Ascending aorta (tissue), 2 donors: ENCODE data around the gene VKORC1. TPM values are rescaled to one million over a fixed set of nuclear protein-coding genes. Genes with fewer than 3 reads are reported as not detected.

Source experiments
- DNase-seq, 2 donors: peaks; one replicate each; pipeline ENCODE4 v3.0.0-alpha.2; 2019; ENCODE audit warnings: low spot score in 2 of 2
- H3K27ac ChIP-seq, 2 donors: fragments of 200-600 bp; sonication (generic); one replicate each; pipeline ENCODE4 v1.5.1; 2016 to 2017; ENCODE audit warnings: mild to moderate bottlenecking in 1 of 2
- H3K27me3 ChIP-seq: fragments of 200-600 bp; sonication (generic); one replicate; pipeline ENCODE4 v1.5.1; 2017
- H3K36me3 ChIP-seq, 2 donors: fragments of 200-600 bp; sonication (generic); one replicate each; pipeline ENCODE4 v1.5.1; 2016
- H3K4me1 ChIP-seq, 2 donors: fragments of 200-600 bp; sonication (generic); one replicate each; pipeline ENCODE4 v1.5.1; 2016 to 2017; ENCODE audit warnings: mild to moderate bottlenecking in 1 of 2
- H3K4me3 ChIP-seq, 2 donors: fragments of 200-600 bp; sonication (generic); one replicate each; pipeline ENCODE4 v1.5.1; 2016 to 2017; ENCODE audit warnings: mild to moderate bottlenecking in 1 of 2
- H3K9me3 ChIP-seq, 2 donors: fragments of 200-600 bp; sonication (generic); one replicate each; pipeline ENCODE4 v1.5.1; 2016
- CTCF ChIP-seq, 3 experiments: fragments of 200-600 bp in 2 of 3; fragments of 450-650 bp in 1 of 3; sonication (generic) in 2 of 3; IDR thresholded peaks; one replicate each; pipeline ENCODE4 v1.5.1; 2016 to 2019; ENCODE audit warnings: antibody characterized with exemption in 3 of 3, mild to moderate bottlenecking in 1 of 3, moderate library complexity in 1 of 3
- intact Hi-C: fragments of 100-400 bp; cut with DNase I; formaldehyde crosslinking; loops from one replicate; pipeline ENCODE4 v1.15.1; 2023
- total RNA-seq: library from RNA; depleted of rRNA; stranded (reverse); fragments of >200 nt; gene quantifications from one replicate; pipeline ENCODE4 v1.1.0, GENCODE V29; 2016

VKORC1 gene
- total RNA-seq, 1 donor from 2014 or later: 227 TPM

- H3K9me3 ChIP-seq: no peaks in the 10 kb centered on the region
- no peak for TF ChIP-seq CTCF (IDR thresholded peaks at IDR 0.05)
- intact Hi-C loops: loop anchor here (5.0 to 10.0 kb wide), 3 partner anchors 89 to 352 kb away; partner anchors contain the start of genes FUS and ZNF843
- H3K4me3 ChIP-seq: peak overlapping the region; percentile 94 to 97
- peaks cover 13 to 16% of the 10 kb centered on the region in 2 donors for H3K36me3 ChIP-seq
- H3K4me1 ChIP-seq: peaks cover 0 to 3% of the 10 kb centered on the region in 2 donors
- H3K27ac ChIP-seq: no peak overlapping the region
- no peak for DNase-seq
- H3K27me3 ChIP-seq: no peaks in the 10 kb centered on the region
These were observed 1.4 kb downstream of the VKORC1 start for GRCh38 chr16:31093132-31093703.

DNA sequence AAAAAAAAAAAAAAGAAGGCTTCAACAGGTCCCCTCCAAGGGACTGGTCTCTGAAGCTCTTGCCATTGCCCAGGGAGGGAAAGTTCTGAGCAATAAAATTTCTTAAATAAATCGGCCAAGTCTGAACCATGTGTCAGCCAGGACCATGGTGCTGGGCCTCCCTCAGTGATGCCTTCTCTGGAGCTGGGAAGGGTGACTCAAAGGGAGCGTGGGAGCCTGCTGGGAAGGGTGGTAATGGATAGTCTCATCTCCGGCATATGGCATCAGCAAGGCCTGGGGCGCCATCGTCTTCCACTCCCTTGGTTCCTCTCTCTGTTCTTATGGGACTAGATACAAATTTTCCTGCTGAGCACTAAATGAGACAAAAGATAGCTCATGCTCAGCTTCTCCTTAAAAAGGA lies 2.3 kb downstream of the VKORC1 start:
- intact Hi-C loops: loop anchor here (5.0 to 10.0 kb wide), 3 partner anchors 90 to 352 kb away; partner anchors contain the start of genes FUS and ZNF843
- no peak overlapping the region for H3K27ac ChIP-seq

DNA sequence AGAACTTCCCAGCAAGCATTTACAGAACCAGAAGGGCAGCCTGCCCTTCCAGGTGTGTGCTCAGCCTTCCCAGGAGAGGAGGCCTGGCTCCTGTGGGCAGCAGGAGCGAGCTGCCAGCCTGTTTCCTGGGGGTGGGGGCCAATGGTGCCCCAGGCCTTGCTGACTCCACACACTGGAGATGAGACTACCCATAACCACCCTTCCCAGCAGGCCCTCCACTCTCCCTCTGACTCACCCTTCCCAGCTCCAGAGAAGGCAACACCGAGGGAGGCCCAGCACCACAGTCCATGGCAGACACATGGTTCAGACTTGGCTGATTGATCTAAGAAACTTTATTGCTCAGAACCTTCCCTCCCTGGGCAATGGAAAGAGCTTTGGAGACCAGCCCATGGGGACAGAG lies 4.1 kb downstream of the VKORC1 start:
- Histone ChIP-seq H3K27me3 (no peaks in the 10 kb centered on the region), H3K4me1 (peaks cover 0 to 3% of the 10 kb centered on the region in 2 donors), H3K4me3 (no peak overlapping the region), H3K27ac (no peak overlapping the region), H3K36me3 (peaks cover 26 to 34% of the 10 kb centered on the region in 2 donors), H3K9me3 (no peaks in the 10 kb centered on the region)
- TF ChIP-seq CTCF (IDR thresholded peaks at IDR 0.05): no peak
- no peak for DNase-seq
- intact Hi-C loops: loop anchor here (5.0 to 10.0 kb wide), 3 partner anchors 92 to 354 kb away; partner anchors contain the start of genes FUS and ZNF843

More for the DNA sequence above, 2.3 kb downstream of the VKORC1 start:
- Histone ChIP-seq H3K27me3 (no peaks in the 10 kb centered on the region), H3K4me3 (no peak overlapping the region), H3K9me3 (no peaks in the 10 kb centered on the region), H3K36me3 (peaks cover 13 to 19% of the 10 kb centered on the region in 2 donors), H3K4me1 (peaks cover 0 to 3% of the 10 kb centered on the region in 2 donors)
- no peak for TF ChIP-seq CTCF (IDR thresholded peaks at IDR 0.05)
- DNase-seq: no peak

DNA sequence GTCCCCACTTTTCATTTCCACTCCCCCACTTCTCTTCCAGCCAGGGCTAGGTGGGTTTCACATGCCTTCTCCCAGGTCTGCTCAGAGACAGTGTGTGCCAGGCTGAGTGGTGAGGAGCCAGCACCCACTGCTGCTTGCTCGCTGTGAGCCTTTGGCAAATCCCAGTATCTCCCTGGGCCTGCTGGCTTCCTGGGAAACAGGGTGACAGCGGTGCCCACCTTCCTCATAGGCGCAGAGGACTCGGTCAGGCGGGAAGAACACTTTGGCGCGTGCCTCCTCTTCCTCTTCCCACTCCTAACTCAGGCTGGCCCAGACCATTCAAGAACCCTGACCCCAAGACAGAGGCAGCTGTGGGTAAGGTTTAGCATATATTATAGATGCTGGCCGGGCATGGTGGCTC lies 5.4 kb downstream of the VKORC1 start:
- intact Hi-C loops: no loop called here
- Histone ChIP-seq H3K4me1 (no peaks in the 10 kb centered on the region), H3K36me3 (peaks cover 33 to 46% of the 10 kb centered on the region in 2 donors), H3K27ac (no peak overlapping the region), H3K9me3 (no peaks in the 10 kb centered on the region), H3K27me3 (no peaks in the 10 kb centered on the region), H3K4me3 (no peak overlapping the region)
- no peak for DNase-seq
- no peak for TF ChIP-seq CTCF (IDR thresholded peaks at IDR 0.05)

- H3K27me3 ChIP-seq: no peaks in the 10 kb centered on the region
- no peak within 1 kb of the TSS for H3K4me3 ChIP-seq
- peaks cover 38 to 52% of the 10 kb centered on the region in 2 donors for H3K36me3 ChIP-seq
- H3K27ac ChIP-seq: no peak within 1 kb of the TSS
- TF ChIP-seq CTCF (IDR thresholded peaks at IDR 0.05): no peak
- DNase-seq: no peak
- no peaks in the 10 kb centered on the region for H3K4me1 ChIP-seq
- intact Hi-C loops: no loop called here
- H3K9me3 ChIP-seq: no peaks in the 10 kb centered on the region
These were observed 6.0 kb downstream of the VKORC1 start, which contains the start of gene PRSS53 for GRCh38 chr16:31088459-31089183. PRSS53 (minus strand) TSS chr16:31088943; CDS start chr16:31088809, 134 bp downstream.
